ENCODE data around the gene POLR3K.

- TF ChIP-seq RXRA (IDR thresholded peaks at IDR 0.05; ENCODE audit: borderline replicate concordance, low read depth): no peak
- TF ChIP-seq RFX5 (IDR thresholded peaks at IDR 0.05; ENCODE audit: low read length): no peak
- TF ChIP-seq EP300 (IDR thresholded peaks at IDR 0.05; ENCODE audit: borderline replicate concordance in 1 of 2, low read depth in 1 of 2, low read length in 1 of 2): no peak
- no peak for TF ChIP-seq NFIC (IDR thresholded peaks at IDR 0.05; ENCODE audit: borderline replicate concordance)
- TF ChIP-seq, protein P1, sequence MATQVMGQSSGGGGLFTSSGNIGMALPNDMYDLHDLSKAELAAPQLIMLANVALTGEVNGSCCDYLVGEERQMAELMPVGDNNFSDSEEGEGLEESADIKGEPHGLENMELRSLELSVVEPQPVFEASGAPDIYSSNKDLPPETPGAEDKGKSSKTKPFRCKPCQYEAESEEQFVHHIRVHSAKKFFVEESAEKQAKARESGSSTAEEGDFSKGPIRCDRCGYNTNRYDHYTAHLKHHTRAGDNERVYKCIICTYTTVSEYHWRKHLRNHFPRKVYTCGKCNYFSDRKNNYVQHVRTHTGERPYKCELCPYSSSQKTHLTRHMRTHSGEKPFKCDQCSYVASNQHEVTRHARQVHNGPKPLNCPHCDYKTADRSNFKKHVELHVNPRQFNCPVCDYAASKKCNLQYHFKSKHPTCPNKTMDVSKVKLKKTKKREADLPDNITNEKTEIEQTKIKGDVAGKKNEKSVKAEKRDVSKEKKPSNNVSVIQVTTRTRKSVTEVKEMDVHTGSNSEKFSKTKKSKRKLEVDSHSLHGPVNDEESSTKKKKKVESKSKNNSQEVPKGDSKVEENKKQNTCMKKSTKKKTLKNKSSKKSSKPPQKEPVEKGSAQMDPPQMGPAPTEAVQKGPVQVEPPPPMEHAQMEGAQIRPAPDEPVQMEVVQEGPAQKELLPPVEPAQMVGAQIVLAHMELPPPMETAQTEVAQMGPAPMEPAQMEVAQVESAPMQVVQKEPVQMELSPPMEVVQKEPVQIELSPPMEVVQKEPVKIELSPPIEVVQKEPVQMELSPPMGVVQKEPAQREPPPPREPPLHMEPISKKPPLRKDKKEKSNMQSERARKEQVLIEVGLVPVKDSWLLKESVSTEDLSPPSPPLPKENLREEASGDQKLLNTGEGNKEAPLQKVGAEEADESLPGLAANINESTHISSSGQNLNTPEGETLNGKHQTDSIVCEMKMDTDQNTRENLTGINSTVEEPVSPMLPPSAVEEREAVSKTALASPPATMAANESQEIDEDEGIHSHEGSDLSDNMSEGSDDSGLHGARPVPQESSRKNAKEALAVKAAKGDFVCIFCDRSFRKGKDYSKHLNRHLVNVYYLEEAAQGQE (IDR thresholded peaks at IDR 0.05; ENCODE audit: low read depth, low read length): no peak
- no peak for TF ChIP-seq FOXM1 (IDR thresholded peaks at IDR 0.05; ENCODE audit: low read depth)
- TF ChIP-seq SMC3 (IDR thresholded peaks at IDR 0.05; ENCODE audit: low read depth, low read length): no peak
- TF ChIP-seq CTCF (IDR thresholded peaks at IDR 0.05): no peak
Measured at GRCh38 chr16:94918-95265, 41.5 kb upstream of the POLR3K start.
